Kidney (tissue), 14 donors: ENCODE data around the gene ITGB8. TPM values are rescaled to one million over a fixed set of nuclear protein-coding genes. Genes with fewer than 3 reads are reported as not detected.

Experiments used
- DNase-seq, 5 donors: peaks; one replicate each; pipeline ENCODE4 v3.0.0-alpha.2; 2013 to 2020
- FAIRE-seq: peaks from 2 replicates; lab custom pipeline; 2012; peaks lifted over from hg19 to GRCh38; lab: Jason Lieb, UNC
- H3K27ac ChIP-seq, 2 donors: one replicate each; pipeline ENCODE4 v1.7.0; 2013; ENCODE audit warnings: low read depth in 2 of 2, low read length in 2 of 2, inconsistent platforms in 1 of 2
- H3K27me3 ChIP-seq: one replicate; pipeline ENCODE4 v1.7.1; 2013; ENCODE audit warnings: low read length, inconsistent platforms; ENCODE audit not compliant: control insufficient read depth, insufficient read depth
- H3K36me3 ChIP-seq, 3 donors: one replicate each; pipeline versions ENCODE4 v1.7.0 to v1.7.1; 2013; ENCODE audit warnings: low read length in 3 of 3, control low read depth in 1 of 3, inconsistent platforms in 1 of 3; ENCODE audit not compliant: insufficient read depth in 3 of 3, control insufficient read depth in 2 of 3
- H3K4me1 ChIP-seq, 3 donors: one replicate each; pipeline versions ENCODE4 v1.7.0 to v1.7.1; 2013; ENCODE audit warnings: low read length in 3 of 3, inconsistent platforms in 1 of 3, low read depth in 1 of 3; ENCODE audit not compliant: control insufficient read depth in 2 of 3, insufficient read depth in 2 of 3
- H3K4me3 ChIP-seq, 3 donors: one replicate each; pipeline versions ENCODE4 v1.7.0 to v1.8.1; 2013; ENCODE audit warnings: low read length in 3 of 3, control low read depth in 1 of 3, inconsistent platforms in 1 of 3
- H3K9ac ChIP-seq, 3 donors: one replicate each; pipeline versions ENCODE4 v1.7.0 to v1.7.1; 2013; ENCODE audit warnings: low read length in 3 of 3, control low read depth in 1 of 3, inconsistent platforms in 1 of 3
- H3K9me3 ChIP-seq, 3 donors: one replicate each; pipeline versions ENCODE4 v1.7.0 to v1.7.1; 2013; ENCODE audit warnings: low read length in 3 of 3, control low read depth in 1 of 3, inconsistent platforms in 1 of 3; ENCODE audit not compliant: control insufficient read depth in 2 of 3, insufficient read depth in 1 of 3
- intact Hi-C: fragments of 100-400 bp; cut with DNase I; formaldehyde crosslinking; loops from one replicate; pipeline ENCODE4 v1.11.1; 2022
- polyA plus RNA-seq: library from polyadenylated mRNA; stranded (reverse); fragments of 350-450 nt; fragmentation: Illumina TruSeq; extraction: RNeasy Lipid Tissue Mini Kit (QIAGEN cat#74804); gene quantifications from one replicate; pipeline ENCODE4 v1.2.3, GENCODE V29; 2014; ENCODE audit warnings: low read depth, low replicate concordance; ENCODE audit not compliant: insufficient read depth
- total RNA-seq: library from RNA; stranded (reverse); fragmentation: NEBNext Ultra II Directional; extraction: Animal tissue kit (Norgen Biotek cat#: 25700); gene quantifications from one replicate; pipeline ENCODE4 v1.2.1, GENCODE V29; 2021
- TF ChIP-seq, protein P1 (sequence below): IDR thresholded peaks from 3 replicates; pipeline ENCODE4 v1.5.1; 2012; ENCODE audit warnings: mild to moderate bottlenecking, moderate library complexity, borderline replicate concordance; ENCODE audit not compliant: insufficient read depth; ENCODE audit errors: extremely low read depth
- donor health status: control.
- donor health status: control.
- donor health status: control.
- donor health status: control.
- donor health status: control.
- donor health status: DM: yes; HTN: yes; CAD: no.
- donor health status: Normal renal cell carcinoma (clear cell type).

ITGB8 gene
- total and polyA plus RNA-seq, 2 donors from 2014 or later = 10.3 to 213 TPM

DNA sequence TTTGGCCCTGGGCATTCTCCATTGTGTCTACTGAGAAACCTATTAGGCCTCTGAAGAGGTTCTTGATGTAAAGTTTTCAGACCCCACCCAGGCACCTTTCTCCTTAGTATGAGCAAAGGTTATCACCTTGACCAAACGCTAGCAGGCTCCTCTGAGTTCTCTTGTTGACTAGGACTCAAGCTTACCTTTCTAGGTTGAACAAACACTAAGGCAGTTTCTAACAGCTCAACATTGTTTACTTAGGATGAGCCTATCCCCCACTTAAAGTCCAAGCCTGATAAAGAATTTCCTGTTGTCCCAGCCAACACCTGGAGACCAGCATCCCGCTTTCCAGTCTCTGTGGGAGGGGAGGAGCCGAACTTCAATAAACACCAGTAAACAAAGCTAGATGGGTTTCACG lies 26.3 kb upstream of the ITGB8 start:
- Histone ChIP-seq H3K9me3 (no peaks in the 10 kb centered on the region), H3K27me3 (no peaks in the 10 kb centered on the region), H3K4me3 (no peak overlapping the region), H3K4me1 (peaks cover 0 to 17% (median 6%) of the 10 kb centered on the region in 3 donors), H3K27ac (no peak overlapping the region), H3K36me3 (no peaks in the 10 kb centered on the region), H3K9ac (no peak overlapping the region)
- intact Hi-C loops = no loop called here
- no peak for FAIRE-seq
- no peak for DNase-seq
- TF ChIP-seq, protein P1, sequence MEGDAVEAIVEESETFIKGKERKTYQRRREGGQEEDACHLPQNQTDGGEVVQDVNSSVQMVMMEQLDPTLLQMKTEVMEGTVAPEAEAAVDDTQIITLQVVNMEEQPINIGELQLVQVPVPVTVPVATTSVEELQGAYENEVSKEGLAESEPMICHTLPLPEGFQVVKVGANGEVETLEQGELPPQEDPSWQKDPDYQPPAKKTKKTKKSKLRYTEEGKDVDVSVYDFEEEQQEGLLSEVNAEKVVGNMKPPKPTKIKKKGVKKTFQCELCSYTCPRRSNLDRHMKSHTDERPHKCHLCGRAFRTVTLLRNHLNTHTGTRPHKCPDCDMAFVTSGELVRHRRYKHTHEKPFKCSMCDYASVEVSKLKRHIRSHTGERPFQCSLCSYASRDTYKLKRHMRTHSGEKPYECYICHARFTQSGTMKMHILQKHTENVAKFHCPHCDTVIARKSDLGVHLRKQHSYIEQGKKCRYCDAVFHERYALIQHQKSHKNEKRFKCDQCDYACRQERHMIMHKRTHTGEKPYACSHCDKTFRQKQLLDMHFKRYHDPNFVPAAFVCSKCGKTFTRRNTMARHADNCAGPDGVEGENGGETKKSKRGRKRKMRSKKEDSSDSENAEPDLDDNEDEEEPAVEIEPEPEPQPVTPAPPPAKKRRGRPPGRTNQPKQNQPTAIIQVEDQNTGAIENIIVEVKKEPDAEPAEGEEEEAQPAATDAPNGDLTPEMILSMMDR = no peak

DNA sequence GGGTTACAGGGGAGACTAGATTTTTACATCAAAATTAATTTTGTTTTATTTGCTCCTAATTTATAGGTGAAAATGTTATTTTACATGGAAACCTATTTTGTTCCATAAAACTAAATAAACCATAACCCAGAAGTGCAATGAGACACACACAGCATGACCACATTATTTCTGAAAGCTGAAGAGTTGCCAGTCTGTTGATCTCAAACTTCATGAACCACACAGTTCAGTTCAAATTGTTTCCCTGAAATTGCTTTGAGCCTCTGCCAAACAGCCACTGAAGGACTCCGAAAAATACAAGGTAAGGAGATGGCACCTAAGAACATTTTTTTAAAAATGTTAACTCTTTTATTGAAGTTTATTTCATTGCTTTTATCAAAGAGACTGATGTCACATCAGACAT lies 25.0 kb upstream of the ITGB8 start:
- Histone ChIP-seq H3K9ac (no peak overlapping the region), H3K36me3 (no peaks in the 10 kb centered on the region), H3K27me3 (no peaks in the 10 kb centered on the region), H3K4me3 (no peak overlapping the region), H3K9me3 (no peaks in the 10 kb centered on the region), H3K27ac (peak overlapping the region in 1 of 2 donors; percentile 1), H3K4me1 (peaks cover 0 to 17% (median 6%) of the 10 kb centered on the region in 3 donors)
- TF ChIP-seq, protein P1 = no peak
- intact Hi-C loops = no loop called here
- no peak for DNase-seq
- FAIRE-seq = no peak

- TF ChIP-seq, protein P1 = no peak
- Histone ChIP-seq H3K4me1 (peaks cover 0 to 17% (median 6%) of the 10 kb centered on the region in 3 donors), H3K36me3 (no peaks in the 10 kb centered on the region), H3K9me3 (no peaks in the 10 kb centered on the region), H3K27ac (peak overlapping the region; percentile 72 to 76), H3K9ac (no peak overlapping the region), H3K4me3 (peak overlapping the region in 1 of 3 donors; percentile 1), H3K27me3 (no peaks in the 10 kb centered on the region)
- FAIRE-seq (no peak), DNase-seq (peak in 2 of 5 donors; percentile 34 to 35)
- intact Hi-C loops = no loop called here
Observed at GRCh38 chr7:20306180-20306946, 24.3 kb upstream of the ITGB8 start.
